ENCODE results near the gene AP4S1.
A peak's percentile ranks its signal among the peaks of the same experiment; 100 is the strongest.
"Not testable (repeated sequence)": the region's sequence is repeated elsewhere in the genome, so short reads cannot be mapped to it uniquely, and the experiment has no call there.

The AP4S1 gene

DNA sequence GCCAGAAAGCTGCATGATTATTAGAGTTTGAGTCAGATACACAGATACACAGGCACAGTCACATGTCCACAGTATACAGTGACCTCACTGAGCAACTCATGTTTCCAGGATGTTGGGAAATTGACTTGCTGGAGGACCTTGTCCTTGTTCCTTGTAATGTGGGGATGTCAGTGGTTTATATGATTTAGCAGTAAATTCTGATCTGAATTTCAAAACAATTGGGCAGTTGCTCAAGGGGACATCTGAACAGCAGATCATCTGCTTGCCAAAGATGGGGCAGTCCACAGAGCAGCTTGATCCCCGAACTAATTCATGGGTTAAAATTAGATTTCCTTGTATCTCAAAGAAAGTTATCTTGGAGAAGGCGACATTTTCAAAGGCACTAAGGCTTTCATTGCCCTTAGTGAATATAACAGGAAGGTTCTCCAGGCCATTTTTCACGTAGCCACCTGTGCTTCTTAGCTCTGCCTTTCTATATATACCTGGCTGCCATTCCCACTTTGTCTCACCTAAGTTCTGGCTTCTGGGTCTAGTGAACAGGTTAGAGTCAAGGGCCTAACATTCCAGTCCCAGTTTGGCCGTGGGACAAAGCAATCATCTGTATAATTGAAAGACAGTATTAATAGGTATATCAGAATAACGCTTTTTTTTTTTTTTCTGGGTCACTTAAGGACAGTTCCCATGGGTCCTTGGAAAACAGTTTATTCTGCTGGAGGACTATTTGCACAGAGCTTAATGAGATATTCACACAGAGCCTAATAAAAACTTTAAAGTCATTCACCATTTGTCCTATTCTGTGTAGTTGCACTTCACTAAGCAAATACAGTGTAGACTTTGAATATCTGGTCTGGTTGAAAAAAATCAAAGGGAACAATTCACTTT lies 65.7 kb downstream of the AP4S1 start:
- DNase-seq, result peak; percentile 68

GRCh38 chr14:31092160-31092708 lies 66.8 kb downstream of the AP4S1 start:
- DNase-seq, result no peak

DNA sequence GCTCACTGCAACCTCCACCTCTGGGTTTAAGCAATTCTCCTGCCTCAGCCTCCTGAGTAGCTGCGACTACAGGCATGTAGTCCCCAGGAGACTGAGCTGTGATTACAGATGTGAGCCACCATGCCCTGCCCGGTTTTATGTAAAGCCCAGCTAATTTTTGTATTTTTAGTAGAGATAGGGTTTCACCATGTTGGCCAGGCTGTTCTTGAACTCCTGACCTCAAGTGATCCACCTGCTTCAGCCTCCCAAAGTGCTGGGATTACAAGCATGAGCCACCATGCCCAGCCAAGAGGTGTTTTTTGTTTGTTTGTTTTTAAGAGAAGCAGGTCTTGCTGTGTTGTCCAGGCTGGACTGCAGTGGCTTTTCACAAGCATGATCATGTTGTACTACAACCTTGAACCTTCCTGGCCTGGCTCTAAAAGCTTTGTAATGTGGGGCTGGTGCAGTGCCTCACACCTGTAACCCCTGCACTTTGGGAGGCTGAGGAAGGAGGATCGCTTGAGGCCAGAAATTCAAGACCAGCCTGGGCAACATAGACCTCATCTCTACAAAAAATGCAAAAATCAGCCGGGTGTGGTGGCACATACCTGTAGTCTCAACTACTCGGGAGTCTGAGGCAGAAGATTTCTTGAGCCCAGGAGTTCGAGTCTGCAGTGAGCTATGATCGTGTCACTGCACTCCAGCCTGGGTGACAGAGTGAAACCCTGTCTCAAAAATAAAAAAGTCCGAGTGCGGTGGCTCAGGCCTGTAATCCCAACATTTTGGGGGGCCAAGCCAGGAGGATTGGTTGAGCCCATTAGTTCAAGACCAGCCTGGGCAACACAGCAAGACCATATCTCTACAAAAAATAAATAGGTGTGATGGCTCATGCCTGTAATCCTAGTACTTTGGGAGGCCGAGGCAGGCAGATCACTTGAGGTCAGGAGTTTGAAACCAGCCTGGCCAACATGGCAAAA lies 68.7 kb downstream of the AP4S1 start:
- DNase-seq, result not testable (repeated sequence)

- DNase-seq, result not testable (repeated sequence)
These were observed 70.4 kb downstream of the AP4S1 start for GRCh38 chr14:31095817-31096216.

GRCh38 chr14:31096255-31096654 lies 70.8 kb downstream of the AP4S1 start:
- no peak for DNase-seq

- DNase-seq, result no peak
These were observed 71.6 kb downstream of the AP4S1 start for GRCh38 chr14:31097081-31097480.

- no peak for DNase-seq
These were observed 81.3 kb downstream of the AP4S1 start for GRCh38 chr14:31106768-31107167.

- DNase-seq, result no peak
These were observed 83.8 kb downstream of the AP4S1 start for GRCh38 chr14:31109257-31109656.

GRCh38 chr14:31110872-31111271 lies 85.4 kb downstream of the AP4S1 start:
- no peak for DNase-seq

DNA sequence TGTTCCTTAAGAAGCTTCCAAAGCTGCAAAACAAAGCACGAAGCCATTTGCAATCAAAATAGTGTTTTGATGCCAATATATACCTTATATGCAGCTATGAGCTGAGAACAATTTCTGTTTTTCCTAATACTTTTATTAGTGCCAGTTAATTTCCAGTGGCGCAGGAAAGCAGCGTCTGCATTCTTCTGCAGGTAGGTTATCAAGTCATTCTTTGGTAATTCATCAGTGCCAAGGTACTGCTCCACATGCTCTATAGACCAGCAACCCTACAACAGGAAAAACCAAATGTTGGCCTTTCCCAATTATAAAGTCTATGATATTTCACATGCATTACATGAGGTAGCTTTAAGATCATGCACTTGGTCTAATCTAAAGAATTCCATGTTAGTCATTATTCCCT lies 88.3 kb downstream of the AP4S1 start:
- no peak for DNase-seq

DNA sequence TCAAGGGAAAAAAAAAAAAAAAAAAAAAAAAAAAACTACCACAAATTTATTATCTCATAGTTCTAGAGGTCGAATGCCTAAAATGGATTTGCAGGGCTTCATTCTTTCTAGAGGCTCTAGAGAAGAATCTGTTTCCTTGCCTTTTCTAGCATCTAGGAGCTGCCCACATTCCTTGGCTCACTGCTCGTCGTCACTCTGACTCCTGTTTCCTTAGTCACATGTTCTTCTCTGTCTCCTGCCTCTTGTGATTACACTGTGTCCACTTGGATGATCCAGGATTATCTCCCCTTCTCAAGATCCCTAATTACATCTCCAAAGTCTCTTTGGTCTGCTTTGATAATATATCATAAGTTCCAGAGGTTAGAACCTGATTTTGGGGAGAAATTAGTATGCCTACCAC lies 93.4 kb downstream of the AP4S1 start:
- DNase-seq, result no peak

- DNase-seq, result no peak
These were observed 96.7 kb downstream of the AP4S1 start for GRCh38 chr14:31122098-31122611.

DNA sequence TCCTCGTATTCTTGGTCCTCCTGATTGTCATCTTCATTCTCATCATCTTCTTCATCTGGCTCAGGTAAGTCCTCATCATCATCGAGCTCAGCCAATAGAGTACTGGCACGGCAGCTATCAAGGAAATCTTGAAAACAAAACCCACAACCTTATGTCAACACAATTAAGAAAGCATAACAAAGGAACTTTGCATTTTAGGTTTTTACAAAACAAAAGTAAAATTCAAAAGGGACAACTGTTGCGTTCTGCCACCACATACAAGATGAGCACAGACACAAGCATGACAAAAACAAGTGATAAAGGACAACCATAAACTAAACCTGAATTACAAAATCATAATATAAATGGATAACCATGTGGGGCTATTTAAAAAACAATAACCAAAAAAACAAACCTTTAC lies 97.5 kb downstream of the AP4S1 start:
- DNase-seq, result no peak

- DNase-seq, result no peak
These were observed 98.7 kb downstream of the AP4S1 start for GRCh38 chr14:31124197-31124596.

DNA sequence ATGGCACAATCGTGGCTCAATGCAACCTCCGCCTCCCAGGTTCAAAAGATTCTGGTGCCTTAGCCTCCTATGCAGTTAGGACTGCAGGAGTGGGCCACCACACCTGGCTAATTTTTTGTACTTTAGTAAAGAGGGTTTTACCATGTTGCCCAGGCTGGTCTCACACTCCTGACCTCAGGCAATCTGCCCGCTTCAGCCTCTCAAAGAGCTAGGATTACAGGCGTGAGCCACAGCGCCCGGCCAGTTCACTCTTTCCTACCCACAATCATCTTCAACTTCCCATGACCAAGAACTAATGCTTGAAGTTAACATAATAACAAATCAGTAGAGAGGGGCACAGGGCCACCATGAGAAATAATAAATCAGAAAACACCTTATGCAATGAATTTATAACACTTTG lies 99.8 kb downstream of the AP4S1 start:
- no peak for DNase-seq

DNA sequence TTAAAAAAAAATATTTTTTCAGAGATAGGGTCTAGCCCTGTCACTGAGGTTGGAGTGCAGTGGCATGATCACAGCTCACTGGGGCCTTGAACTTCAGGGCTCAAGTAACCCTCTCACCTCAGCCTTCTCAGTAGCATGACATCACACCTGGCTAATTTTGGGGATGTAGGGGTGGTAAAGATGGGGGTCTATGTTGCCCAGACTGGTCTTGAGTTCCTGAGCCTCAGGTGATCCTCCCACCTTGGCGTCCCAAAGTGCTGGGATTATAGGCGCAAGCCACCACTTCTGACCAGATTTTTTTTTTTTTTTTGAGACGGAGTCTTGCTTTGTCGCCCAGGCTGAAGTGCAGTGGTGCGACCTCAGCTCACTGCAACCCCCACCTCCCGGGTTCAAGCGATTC lies 101.2 kb downstream of the AP4S1 start:
- no peak for DNase-seq

DNA sequence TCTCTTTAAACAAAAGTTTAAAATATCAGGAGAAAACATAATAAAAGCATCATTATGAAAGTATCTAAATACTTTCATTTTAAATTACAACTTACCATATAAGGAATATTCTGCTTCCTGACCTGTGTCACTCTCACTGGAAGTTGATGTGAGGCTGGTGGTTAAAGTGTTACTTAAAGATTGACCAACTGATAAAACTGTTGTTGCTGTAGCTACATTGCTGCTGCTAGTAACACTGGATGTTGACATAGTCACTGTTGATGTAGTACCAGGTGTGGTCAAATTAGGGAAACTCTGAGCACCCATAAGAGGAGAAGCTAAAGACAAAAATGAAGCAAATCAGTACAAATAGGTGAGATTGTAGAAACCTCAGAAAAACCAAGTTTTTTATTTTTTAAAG lies 102.2 kb downstream of the AP4S1 start:
- DNase-seq, result no peak

DNA sequence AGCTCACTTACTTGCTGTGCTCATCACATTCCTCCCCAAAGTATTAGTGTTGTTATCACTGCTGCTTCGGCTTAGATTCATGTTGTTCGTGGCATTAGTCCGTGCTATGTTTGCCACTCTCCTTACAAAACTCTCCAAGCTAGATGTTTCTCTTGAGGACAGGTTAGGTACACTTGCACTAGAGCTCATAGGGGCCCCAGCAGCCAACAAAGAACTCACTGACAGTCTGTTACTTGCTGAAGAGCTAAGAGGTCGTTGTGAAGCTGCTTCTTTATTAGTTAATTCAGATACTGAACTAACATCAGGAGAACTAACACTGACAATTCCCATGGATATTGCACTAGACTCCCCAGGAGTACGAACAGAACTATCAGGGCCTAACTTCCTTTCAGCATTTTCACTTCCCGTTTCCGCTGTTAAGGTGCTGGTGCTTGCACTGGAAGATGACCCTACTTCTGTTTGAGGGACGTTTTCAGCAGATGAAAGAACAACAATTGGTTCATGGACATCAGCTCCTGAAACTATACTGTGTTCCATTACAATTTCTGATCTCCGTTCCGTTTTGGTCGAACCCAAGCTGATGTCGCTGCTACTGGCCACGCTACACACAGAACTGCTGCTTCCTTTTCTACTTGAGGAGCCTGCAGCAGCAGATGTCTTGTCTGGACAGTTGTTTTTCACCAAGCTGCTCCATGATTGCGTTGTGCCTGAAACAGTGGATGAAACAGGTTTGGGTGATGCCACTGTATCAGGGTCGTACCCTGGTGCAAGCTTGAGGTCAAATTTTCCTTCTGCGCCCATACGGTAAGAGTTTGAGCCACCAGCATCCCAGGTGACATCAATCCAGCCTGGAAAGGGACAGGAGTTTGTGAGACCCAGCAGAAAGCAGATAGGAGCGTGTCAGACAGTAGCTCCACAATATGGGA lies 103.4 kb downstream of the AP4S1 start:
- DNase-seq, result no peak

DNA sequence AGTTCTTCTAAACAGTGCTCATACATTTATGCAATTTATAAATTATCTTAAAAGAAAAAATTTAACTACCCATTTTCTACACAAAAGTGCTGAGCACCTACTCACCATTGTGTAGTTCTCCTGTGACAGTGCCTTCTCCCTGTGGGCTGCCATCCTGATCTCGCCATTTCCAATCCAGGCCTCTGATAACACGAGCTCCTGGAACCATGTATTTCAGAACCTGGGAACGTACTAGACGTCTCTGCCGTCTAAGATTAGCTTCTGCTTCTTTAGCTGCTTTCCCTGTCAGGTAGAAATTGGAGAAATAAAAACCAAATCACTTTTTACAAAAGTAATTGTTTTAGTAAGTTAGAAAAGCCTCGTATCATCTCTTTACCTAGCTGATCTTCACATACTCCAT lies 107.7 kb downstream of the AP4S1 start:
- no peak for DNase-seq

DNA sequence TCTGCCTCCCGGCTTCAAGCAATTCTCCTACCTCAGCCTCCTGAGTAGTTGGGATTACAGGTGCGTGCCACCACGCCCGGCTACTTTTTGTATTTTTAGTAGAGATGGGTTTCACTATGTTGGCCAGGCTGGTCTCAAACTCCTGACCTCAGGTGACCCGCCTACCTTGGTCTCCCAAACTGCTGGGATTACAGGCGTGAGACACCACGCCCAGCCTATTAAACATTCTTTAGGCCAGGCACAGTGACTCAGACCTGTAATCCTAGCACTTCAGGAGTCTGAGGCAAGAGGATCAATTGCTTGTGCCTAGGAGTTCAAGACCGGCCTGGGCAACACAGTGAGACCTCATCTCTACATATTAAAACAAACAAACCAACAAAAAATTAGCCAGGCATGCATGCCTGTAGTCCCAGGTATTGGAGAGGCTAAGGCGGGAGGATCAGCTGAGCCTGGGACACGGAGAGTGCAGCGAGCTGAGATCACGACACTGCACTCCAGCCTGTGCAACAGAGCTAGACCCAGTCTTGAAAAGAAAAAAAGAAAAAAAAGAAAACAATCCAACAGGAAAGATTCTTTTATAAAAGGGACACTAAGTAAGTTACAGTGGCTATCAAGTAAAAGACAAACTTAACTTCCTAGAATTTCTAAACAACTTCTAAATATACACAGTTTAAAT lies 111.9 kb downstream of the AP4S1 start:
- no peak for DNase-seq

DNA sequence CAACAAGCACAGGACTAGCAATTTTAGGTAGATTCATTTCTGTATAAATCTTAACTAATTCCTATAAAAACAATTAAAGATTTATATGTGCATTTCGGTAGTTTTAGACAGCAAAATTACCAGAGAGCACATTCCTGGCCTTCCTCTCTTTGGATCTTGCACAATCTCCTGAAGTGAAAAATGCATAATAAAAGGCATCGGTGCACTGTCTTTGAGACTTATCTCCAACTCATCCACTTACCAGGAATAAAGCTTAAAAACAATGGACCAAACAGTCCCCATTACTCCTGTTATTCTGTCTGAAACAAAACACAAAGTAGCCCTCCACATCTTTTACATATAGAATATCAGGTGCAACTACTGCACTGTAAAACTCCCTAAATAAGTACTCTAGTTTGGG lies 112.9 kb downstream of the AP4S1 start:
- DNase-seq, result no peak

Measured in NCI-H526 treated with DMSO at 0.1 percent for 48 hours (cell line).